Measurements from ENCODE around the gene PPM1K.
A peak's percentile ranks its signal among the peaks of the same experiment; 100 is the strongest.

The PPM1K gene

DNA sequence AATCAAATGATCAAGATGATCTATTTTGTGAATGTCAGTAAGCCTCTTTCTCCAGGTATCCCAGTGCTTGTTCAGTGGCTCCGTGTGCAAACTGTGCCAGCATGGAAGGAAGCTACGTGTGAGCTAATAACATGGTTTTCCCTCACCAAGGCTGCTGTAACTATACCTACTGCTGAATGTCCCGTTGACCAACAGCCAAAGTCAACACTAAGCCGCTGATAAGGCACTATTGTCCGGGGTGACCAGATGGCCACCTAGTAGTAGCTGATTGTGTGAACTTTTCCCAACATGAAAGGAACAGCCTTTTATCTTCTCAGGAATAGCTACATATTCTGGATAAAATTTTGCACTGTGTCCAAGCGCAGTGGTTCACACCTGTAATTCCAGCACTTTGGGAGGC is 68.0 kb downstream of the PPM1K start:
- no peak for DNase-seq

DNA sequence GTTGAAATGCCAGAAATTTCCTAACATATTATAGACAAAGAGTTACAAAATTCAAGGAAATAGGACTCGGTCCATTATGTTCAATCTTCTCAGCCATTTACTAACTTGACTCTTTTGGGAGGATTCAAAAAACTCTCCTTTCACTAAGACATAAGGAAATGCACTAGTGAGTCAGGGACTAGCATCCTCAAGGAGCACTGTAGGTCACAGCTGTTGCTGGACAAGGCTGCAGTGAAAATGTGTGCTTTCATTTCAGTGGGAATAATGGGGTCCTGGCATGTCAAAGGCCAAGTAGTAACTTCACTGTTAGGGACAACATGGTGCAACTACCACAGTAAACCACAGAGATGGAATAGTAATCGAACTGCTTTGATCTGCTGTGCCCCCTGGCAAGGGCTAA is 69.0 kb downstream of the PPM1K start:
- DNase-seq: no peak

DNA sequence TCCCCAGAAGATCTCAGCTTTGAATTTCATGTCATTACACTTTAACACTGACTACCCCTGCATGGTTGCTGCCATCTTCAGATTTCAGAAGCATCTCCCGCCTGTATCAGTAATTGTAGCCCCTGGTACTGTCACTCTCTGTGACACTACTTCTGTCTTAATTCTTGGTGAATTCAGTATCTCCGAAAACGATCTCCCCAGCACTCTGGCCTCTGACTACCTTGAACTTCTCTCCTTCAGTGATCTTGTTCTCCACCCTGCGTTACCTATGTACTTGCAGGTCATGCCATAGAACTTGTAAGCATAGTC is 72.2 kb downstream of the PPM1K start:
- no peak for DNase-seq

DNA sequence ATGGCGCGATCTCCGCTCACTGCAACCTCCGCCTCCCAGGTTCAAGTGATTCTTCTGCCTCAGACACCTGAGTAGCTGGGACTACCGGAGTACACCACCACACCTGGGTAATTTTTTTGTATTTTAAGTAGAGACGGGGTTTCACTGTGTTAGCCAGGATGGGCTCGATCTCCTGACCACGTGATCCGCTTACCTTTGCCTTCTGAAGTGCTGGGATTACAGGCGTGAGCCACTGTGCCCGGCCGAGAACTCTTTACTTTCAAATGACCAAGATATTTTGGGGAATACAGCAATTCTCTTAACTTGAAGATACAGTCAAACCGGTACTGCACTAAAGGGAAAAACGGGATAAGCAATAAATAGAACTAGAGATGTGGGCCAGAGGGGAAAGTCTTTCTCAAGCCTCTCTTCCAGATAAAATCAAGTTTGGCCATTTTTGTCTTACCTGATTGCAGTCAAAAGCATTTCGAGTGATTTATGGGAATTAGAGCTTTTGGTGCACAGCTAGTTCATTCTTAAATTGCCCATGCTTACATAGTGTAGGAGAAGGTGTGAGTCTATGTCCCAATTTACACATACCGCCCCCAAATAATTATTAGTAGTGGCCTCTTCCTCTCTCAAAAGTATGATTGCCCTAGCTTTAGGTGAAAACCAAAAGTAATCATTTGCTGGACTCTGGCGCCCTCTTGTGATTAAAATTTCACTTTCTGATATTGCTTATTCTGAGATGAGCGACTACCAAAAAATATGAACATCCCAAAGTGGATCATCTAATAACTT is 72.7 kb downstream of the PPM1K start:
- peak in 2 of 4 experiments; percentile 1 to 5 for DNase-seq

DNA sequence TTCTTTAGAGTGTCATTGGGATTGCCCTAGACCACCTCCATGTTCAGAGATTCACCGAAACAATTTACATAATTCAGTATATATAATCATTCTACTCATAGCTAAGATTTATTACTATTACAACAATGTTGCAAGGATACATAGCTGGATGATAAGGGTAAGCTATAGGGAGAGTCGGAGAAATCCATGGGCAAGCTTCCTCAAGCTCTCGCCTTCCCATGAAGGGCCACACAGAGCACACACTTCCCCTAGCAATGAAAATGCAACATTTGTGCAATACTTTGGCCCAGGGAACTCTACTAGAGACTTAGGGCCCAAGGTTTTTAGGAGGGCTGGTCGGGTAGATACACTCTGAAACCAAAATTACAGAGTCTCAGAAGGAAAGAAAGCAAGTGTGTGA is 76.2 kb downstream of the PPM1K start:
- no peak for DNase-seq
